Cardiac muscle cell (in vitro differentiated cells and primary cell): ENCODE measurements around the gene LNX1. TPM values are rescaled to one million over a fixed set of nuclear protein-coding genes. Genes with fewer than 3 reads are reported as not detected.

ENCODE experiments used
- DNase-seq, 2 donors: peaks; one replicate each; pipeline versions ENCODE4 v3.0.0 to v3.0.0-alpha.2; 2010 to 2017; ENCODE audit warnings: low read depth in 1 of 2, low spot score in 1 of 2
- H3K27ac ChIP-seq: fragments of 200-600 bp; sonication (generic); 2 replicates; pipeline ENCODE4 v1.5.1; 2016
- H3K27me3 ChIP-seq: fragments of 200-600 bp; sonication (generic); 2 replicates; pipeline ENCODE4 v1.6.0; 2016; ENCODE audit warnings: control low read depth
- H3K36me3 ChIP-seq: fragments of 200-600 bp; sonication (generic); 2 replicates; pipeline ENCODE4 v1.5.1; 2016; ENCODE audit warnings: control low read depth
- H3K4me1 ChIP-seq: fragments of 200-600 bp; sonication (generic); 2 replicates; pipeline ENCODE4 v1.8.1; 2017; ENCODE audit warnings: low read depth, mild to moderate bottlenecking, mixed run types
- H3K4me3 ChIP-seq: fragments of 200-600 bp; sonication (generic); 2 replicates; pipeline ENCODE4 v1.5.1; 2016; ENCODE audit warnings: mild to moderate bottlenecking
- H3K9me3 ChIP-seq: fragments of 200-600 bp; sonication (generic); 2 replicates; pipeline ENCODE4 v1.5.1; 2017; ENCODE audit warnings: low read depth, mild to moderate bottlenecking, control low read depth
- polyA plus RNA-seq: library from polyadenylated mRNA; unstranded; fragments of >200 nt; fragmentation: Nextera tagmentation; extraction: Ambion mirVana; gene quantifications from 2 replicates; pipeline ENCODE4 v1.2.1, GENCODE V29; 2016
- total RNA-seq: library from RNA; depleted of rRNA; stranded (reverse); fragments of >200 nt; gene quantifications from 2 replicates; pipeline ENCODE4 v1.2.3, GENCODE V29; 2016
- TF ChIP-seq, protein P1 (sequence below): IDR thresholded peaks from 2 replicates; pipeline ENCODE4 v1.5.1; 2012; ENCODE audit warnings: low read depth, mild to moderate bottlenecking, low read length

Gene LNX1
- total and polyA plus RNA-seq, 2 experiments from 2014 or later: 1.1 to 2.0 TPM

DNA sequence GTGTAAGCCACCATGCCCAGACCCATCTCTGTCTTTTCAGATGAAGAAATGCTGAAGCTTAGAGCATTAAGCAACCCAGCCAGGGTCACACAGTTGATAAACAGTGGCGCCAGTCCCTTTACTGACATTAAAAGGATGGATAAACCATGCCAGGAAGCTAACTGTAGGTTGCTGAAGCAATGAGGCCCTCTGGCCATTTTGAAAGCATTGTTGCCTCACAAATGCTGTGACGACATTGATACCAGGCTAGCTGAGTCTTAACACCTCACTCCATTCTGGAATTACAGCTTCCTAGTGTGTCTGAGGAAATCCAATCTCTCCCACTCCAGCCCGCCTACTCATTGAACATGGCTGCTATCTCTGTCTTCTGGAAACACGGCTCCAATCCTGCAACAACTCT, 89.7 kb downstream of the LNX1 start:
- no peak for DNase-seq
- no peaks in the 10 kb centered on the region for H3K36me3 ChIP-seq
- no peaks in the 10 kb centered on the region for H3K9me3 ChIP-seq
- no peaks in the 10 kb centered on the region for H3K27me3 ChIP-seq
- H3K4me1 ChIP-seq: peaks cover 2% of the 10 kb centered on the region
- no peak overlapping the region for H3K27ac ChIP-seq
- no peak overlapping the region for H3K4me3 ChIP-seq
- TF ChIP-seq, protein P1, sequence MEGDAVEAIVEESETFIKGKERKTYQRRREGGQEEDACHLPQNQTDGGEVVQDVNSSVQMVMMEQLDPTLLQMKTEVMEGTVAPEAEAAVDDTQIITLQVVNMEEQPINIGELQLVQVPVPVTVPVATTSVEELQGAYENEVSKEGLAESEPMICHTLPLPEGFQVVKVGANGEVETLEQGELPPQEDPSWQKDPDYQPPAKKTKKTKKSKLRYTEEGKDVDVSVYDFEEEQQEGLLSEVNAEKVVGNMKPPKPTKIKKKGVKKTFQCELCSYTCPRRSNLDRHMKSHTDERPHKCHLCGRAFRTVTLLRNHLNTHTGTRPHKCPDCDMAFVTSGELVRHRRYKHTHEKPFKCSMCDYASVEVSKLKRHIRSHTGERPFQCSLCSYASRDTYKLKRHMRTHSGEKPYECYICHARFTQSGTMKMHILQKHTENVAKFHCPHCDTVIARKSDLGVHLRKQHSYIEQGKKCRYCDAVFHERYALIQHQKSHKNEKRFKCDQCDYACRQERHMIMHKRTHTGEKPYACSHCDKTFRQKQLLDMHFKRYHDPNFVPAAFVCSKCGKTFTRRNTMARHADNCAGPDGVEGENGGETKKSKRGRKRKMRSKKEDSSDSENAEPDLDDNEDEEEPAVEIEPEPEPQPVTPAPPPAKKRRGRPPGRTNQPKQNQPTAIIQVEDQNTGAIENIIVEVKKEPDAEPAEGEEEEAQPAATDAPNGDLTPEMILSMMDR: no peak

DNA sequence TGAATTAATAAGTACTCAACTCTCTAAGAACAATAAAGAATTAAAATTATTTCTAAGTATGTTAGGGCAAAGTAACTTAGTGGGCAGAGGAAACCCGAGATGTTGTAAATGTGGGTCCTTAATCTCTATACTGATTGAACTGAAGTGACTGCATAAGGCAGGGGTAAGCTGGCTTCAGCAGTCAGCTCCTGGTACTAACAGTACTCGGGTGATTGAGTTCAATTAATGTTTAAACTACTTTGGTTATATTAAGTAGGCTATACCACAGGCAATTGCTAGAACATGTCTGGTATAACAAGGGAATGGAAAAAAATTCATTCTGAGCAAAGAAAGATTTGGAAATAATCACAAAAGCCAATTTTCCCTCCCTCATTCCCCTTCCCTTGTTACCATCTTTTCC, 90.7 kb downstream of the LNX1 start:
- Histone ChIP-seq H3K4me1 (peaks cover 2% of the 10 kb centered on the region), H3K27ac (no peak overlapping the region), H3K4me3 (no peak overlapping the region), H3K9me3 (no peaks in the 10 kb centered on the region), H3K36me3 (no peaks in the 10 kb centered on the region), H3K27me3 (no peaks in the 10 kb centered on the region)
- DNase-seq: no peak
- TF ChIP-seq, protein P1: no peak

DNA sequence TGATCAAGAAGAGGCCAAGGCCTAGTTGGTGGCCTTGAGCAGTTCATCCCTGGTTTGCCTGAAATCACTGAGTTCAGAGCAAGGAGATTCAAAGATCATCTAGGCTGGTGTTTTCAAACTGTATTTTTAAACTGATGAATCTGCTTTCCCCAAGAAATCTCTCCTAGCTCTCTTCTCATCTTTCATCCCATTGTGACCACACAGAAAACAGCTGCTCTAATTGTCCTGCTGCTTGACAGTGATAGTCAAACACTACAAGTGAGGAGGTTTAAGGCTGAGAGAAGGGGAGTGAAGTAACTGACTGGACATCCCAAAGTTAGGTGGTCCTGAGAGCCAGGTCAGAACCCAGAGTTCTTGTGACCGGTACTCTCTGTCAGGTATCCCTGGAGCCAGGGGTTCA, 91.5 kb downstream of the LNX1 start:
- no peaks in the 10 kb centered on the region for H3K9me3 ChIP-seq

DNA sequence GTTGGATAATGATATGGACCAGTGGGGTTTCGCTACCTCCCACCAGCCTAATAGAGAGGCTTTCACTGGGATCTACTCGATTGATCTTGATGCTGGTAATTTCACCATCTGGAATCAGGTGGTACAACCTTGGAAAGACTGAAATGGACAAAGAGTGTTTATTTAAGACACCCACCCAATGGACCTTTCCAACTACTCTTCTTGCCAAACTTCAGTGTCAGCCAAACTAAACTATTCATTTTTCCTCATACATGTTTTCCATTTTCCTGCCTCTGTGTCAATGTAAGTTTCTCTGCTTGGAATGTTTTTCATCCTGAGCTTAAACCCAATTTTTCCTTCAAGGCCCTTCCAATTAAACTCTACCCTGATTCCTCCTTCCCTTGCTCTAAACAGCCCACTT, 92.6 kb downstream of the LNX1 start:
- Histone ChIP-seq H3K27ac (no peak overlapping the region), H3K4me1 (peaks cover 2% of the 10 kb centered on the region)
- TF ChIP-seq, protein P1: no peak

More for the DNA sequence above, 91.5 kb downstream of the LNX1 start:
- H3K4me3 ChIP-seq: no peak overlapping the region
- no peaks in the 10 kb centered on the region for H3K27me3 ChIP-seq
- H3K36me3 ChIP-seq: no peaks in the 10 kb centered on the region
- TF ChIP-seq, protein P1: no peak
- peaks cover 2% of the 10 kb centered on the region for H3K4me1 ChIP-seq
- H3K27ac ChIP-seq: no peak overlapping the region
- no peak for DNase-seq

DNA sequence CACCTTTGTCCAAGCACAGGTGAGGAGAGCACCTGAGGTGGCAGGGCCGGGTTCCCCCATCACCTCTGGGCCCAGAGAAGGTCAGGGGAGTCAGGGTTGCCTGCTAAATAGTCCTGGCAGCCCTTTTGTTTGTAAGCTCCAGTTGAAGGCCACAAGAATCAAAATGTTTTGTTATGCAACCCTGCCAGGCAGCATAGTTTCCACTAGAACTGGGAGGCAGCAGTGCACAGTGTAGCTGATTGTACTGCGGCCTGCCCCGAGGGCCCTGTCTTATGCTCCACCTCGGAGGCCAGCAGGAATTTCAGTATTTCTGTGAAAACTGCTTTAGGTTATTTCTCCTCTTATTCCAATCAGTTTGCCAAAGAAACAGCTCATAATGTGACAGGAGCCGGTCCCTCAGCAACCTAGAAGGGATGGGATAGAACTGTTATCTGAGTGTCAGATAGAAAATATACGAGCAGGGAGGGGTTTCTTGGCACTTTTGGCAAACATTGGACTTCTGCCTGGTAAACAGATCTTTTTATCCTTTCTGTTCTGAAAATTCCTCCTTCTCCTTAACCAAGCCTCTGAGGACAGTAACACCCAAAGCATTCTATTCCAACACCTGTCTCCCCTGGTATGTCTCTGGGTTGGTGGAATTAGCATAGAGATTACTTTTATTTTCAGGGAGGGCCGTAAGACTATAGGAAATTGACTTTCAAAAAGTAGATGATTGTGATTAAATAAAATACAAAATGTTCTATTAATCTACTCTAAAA, 93.6 kb downstream of the LNX1 start:
- Histone ChIP-seq H3K9me3 (no peaks in the 10 kb centered on the region), H3K36me3 (no peaks in the 10 kb centered on the region), H3K27me3 (no peaks in the 10 kb centered on the region), H3K27ac (no peak overlapping the region), H3K4me3 (no peak overlapping the region), H3K4me1 (peaks cover 2% of the 10 kb centered on the region)
- TF ChIP-seq, protein P1: peak; percentile 26
- peak in 1 of 2 donors; percentile 90 for DNase-seq

More for the DNA sequence above, 92.6 kb downstream of the LNX1 start:
- H3K36me3 ChIP-seq: no peaks in the 10 kb centered on the region
- H3K4me3 ChIP-seq: no peak overlapping the region
- H3K9me3 ChIP-seq: no peaks in the 10 kb centered on the region
- no peak for DNase-seq
- H3K27me3 ChIP-seq: no peaks in the 10 kb centered on the region
